NCI-H128 (cell line): ENCODE measurements around the gene CLGN.

Source experiments
- DNase-seq: peaks from one replicate; lab custom pipeline; 2025; ENCODE audit not compliant: unreplicated experiment; lab: John Stamatoyannopoulos, UW

The CLGN gene

GRCh38 chr4:140342620-140343019, 84.8 kb downstream of the CLGN start:
- no peak for DNase-seq
